ENCODE results near the gene CXXC5.
"Not testable (repeated sequence)": the region's sequence is repeated elsewhere in the genome, so short reads cannot be mapped to it uniquely, and the experiment has no call there.

CXXC5 gene

DNA sequence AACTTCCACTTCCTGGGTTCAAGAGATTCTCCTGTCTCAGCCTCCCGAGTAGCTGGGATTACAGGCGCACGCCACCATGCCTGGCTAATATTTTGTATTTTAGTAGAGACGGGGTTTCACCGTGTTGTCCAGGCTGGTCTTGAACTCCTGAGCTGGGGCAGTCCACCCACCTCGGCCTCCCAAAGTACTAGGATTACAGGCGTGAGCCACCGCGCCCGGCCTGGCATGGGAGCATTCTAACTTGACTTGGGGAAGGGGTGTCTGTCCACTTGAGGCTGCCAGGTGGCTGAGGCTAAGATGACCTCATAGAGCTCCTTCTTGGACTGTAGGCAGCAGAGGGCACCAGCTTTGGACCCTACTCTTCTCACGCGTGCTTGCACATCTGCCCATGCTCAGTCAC is 65.7 kb downstream of the CXXC5 start:
- not testable (repeated sequence) for DNase-seq

DNA sequence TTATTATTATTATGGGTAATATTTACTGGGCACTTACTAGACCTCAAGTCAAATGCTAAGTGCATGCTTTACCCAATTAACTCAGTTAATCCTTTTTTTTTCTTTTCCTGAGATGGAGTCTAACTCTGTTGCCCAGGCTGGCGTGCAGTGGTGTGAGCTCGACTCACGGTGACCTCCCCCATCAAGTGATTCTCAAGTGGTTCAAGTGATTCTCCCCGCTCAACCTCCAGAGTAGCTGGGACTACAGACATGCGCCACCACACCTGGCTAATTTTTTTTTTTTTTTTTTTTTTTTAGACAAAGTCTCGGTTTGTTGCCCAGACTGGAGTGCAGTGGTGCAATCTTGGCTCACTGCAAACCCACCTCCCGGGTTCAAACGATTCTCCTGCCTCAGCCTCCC is 69.1 kb downstream of the CXXC5 start:
- DNase-seq, result no peak

DNA sequence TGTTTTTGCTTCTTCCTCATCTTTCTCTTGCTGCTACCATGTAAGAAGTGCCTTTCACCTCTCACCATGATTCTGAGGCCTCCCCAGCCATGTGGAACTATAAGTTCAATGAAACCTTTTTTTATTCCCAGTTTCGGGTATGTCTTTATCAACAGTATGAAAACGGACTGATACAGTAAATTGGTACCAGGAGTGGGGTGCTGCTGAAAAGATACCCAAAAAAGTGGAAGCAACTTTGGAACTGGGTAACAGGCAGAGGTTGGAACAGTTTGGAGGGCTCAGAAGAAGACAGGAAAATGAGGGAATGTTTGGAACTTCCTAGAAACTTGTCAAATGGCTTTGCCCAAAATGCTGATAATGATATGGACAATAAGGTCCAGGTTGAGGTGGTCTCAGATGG is 70.3 kb downstream of the CXXC5 start:
- DNase-seq, result not testable (repeated sequence)

- DNase-seq, result not testable (repeated sequence)
Measured at GRCh38 chr5:139719970-139720369, 71.8 kb downstream of the CXXC5 start.

GRCh38 chr5:139723986-139724587 is 75.9 kb downstream of the CXXC5 start:
- no peak for DNase-seq

- DNase-seq, result no peak
Measured at GRCh38 chr5:139725073-139725830, 77.1 kb downstream of the CXXC5 start.

DNA sequence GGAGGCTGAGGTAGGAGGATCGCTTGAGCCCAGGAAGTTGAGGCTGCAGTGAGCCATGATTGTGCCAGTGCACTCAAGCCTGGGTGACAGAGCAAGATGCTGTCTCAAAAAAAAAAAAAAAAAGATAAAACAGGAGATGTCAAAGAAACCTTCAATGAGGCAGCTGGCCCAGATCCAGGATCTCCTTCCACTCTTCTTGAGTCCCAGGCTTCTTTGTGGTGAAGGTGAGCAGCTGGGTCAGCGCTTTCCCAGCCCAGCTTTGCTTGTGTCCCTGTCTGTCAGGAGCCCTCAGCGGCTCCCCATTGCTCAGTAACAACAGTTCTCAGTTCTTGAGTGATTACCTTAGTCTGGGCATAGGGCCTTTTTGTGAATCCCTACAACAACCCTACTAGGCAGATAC is 78.1 kb downstream of the CXXC5 start:
- DNase-seq, result no peak

DNA sequence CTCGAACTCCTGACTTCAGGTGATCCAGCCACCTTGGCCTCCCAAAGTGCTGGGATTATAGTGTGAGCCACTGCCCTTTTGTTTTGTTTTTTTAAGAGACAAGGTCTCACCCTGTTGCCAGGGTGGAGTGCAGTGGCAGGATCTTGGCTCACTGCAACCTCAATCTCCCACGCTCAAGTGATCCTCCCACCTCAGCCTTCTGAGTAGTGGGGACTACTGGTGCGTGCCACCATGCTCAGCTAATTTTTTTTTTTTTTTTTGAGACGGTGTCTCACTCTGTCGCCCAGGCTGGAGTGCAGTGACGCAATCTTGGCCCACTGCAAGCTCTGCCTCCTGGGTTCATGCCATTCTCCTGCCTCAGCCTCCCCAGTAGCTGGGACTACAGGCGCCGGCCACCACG is 79.5 kb downstream of the CXXC5 start:
- peak; percentile 61 for DNase-seq

DNA sequence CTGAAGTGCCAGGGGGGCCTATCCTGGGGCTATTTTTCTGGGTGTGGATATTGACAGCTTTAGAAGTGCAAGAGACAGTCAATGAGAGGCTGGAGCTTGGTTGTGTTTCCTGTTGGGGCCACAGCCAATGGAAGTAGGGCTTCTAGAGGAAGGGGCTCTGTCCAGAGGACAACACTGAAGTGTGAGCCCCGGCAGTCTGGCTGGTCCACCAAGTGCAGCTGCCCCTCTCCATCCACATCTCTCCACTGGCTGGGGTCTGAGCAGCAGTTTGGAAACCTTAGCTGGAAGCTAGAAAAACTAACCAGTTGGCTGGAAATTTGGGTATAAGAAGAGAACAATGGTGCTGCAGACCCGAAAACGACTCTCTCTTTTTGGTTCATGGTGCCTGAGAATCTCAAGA is 83.1 kb downstream of the CXXC5 start:
- no peak for DNase-seq

DNA sequence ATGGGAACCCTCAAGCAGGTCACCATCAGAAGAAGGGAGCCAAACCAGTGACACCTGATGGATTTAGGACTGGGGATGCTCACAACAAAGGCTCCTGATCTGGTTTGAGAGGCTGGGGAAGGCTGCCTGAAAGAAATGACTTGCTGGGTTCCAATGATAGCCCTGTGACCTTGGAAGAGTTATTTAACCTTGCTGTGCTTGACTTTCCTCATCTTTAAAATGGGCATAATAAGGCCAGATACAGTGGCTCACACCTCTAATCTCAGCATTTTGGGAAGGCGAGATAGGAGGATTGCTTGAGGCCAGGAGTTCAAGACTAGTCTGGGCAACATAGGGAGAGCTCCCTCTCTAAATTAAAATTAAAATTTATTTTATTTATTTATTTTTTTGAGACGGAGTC is 83.9 kb downstream of the CXXC5 start:
- DNase-seq, result no peak

GRCh38 chr5:139733010-139733688 is 85.0 kb downstream of the CXXC5 start:
- no peak for DNase-seq

Data from CD4-positive, alpha-beta T cell treated with Interleukin-15 for 1 hour (primary cell).